ENCODE measurements around the gene ANKRD11. TPM values are rescaled to one million over a fixed set of nuclear protein-coding genes. Genes with fewer than 3 reads are reported as not detected.

The ANKRD11 gene
- total RNA-seq, 1 donor = 97.4 TPM

DNA sequence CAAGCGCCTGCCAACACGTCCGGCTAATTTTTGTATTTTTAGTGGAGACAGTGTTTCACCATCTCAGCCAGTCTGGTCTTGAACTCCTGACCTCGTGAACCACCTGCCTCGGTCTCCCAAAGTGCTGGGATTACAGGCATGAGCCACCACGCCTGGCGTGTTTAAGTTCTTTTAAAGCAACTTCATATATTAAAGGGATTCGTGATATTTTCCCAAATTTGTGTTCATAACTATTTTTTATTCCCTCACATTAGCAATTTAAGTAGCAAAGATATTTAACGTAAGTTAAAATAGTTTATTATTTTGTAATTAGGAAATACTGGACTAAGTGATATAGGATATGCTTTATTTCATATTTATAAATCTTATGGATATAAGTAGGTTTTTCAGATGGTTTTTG lies 22.1 kb upstream of the ANKRD11 start:
- Histone ChIP-seq H3K4me3 (ENCODE audit: insufficient read depth, low read length) (no peak overlapping the region), H3K27me3 (ENCODE audit: insufficient read depth, low read length) (no peaks in the 10 kb centered on the region), H3K36me3 (ENCODE audit: insufficient read depth, low read length) (peaks cover 49% of the 10 kb centered on the region), H3K9me3 (ENCODE audit: low read depth, low read length) (no peaks in the 10 kb centered on the region), H3K4me2 (ENCODE audit: insufficient read depth, low read length) (no peak overlapping the region), H3K27ac (ENCODE audit: low read depth, low read length) (no peak overlapping the region), H4K20me1 (ENCODE audit: insufficient read depth, low read length) (peaks cover 13% of the 10 kb centered on the region), H3K79me2 (ENCODE audit: insufficient read depth, low read length) (peaks cover 68% of the 10 kb centered on the region), H3K4me1 (ENCODE audit: insufficient read depth, low read length) (peaks cover 10% of the 10 kb centered on the region), H2AFZ (ENCODE audit: low read length) (no peak overlapping the region)
- TF ChIP-seq, protein P1, sequence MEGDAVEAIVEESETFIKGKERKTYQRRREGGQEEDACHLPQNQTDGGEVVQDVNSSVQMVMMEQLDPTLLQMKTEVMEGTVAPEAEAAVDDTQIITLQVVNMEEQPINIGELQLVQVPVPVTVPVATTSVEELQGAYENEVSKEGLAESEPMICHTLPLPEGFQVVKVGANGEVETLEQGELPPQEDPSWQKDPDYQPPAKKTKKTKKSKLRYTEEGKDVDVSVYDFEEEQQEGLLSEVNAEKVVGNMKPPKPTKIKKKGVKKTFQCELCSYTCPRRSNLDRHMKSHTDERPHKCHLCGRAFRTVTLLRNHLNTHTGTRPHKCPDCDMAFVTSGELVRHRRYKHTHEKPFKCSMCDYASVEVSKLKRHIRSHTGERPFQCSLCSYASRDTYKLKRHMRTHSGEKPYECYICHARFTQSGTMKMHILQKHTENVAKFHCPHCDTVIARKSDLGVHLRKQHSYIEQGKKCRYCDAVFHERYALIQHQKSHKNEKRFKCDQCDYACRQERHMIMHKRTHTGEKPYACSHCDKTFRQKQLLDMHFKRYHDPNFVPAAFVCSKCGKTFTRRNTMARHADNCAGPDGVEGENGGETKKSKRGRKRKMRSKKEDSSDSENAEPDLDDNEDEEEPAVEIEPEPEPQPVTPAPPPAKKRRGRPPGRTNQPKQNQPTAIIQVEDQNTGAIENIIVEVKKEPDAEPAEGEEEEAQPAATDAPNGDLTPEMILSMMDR (IDR thresholded peaks at IDR 0.05; ENCODE audit: extremely low read depth, low read depth, low read length) = no peak
- no peak for DNase-seq (ENCODE audit: insufficient read length, low spot score, missing footprints)

DNA sequence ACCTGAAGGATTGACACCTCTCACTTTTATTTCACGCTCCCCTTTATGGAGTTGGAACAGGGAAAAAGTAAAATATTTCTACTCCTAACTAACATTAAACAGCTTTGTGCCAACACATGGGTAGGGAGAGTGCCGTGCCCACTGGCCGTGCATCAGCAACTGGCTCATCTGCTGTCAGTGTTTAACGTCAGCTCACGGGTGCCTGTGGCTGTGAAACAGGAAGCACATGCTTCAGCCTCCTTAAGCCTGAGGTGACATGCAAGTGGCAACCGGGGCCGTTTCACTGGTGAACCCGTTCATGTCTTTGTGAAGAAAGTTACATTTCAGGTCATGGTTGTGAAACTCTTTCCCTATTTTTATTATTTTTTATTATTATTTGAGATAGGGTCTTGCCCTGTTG lies 21.0 kb upstream of the ANKRD11 start:
- DNase-seq (ENCODE audit: insufficient read length, low spot score, missing footprints) = no peak
- Histone ChIP-seq H3K79me2 (ENCODE audit: insufficient read depth, low read length) (peaks cover 67% of the 10 kb centered on the region), H3K27ac (ENCODE audit: low read depth, low read length) (no peak overlapping the region), H3K36me3 (ENCODE audit: insufficient read depth, low read length) (peaks cover 42% of the 10 kb centered on the region), H3K4me2 (ENCODE audit: insufficient read depth, low read length) (no peak overlapping the region), H3K27me3 (ENCODE audit: insufficient read depth, low read length) (no peaks in the 10 kb centered on the region), H3K9me3 (ENCODE audit: low read depth, low read length) (no peaks in the 10 kb centered on the region), H3K4me3 (ENCODE audit: insufficient read depth, low read length) (no peak overlapping the region), H3K4me1 (ENCODE audit: insufficient read depth, low read length) (peaks cover 18% of the 10 kb centered on the region), H2AFZ (ENCODE audit: low read length) (no peak overlapping the region), H4K20me1 (ENCODE audit: insufficient read depth, low read length) (peaks cover 10% of the 10 kb centered on the region)
- TF ChIP-seq, protein P1 (IDR thresholded peaks at IDR 0.05; ENCODE audit: extremely low read depth, low read depth, low read length) = no peak

DNA sequence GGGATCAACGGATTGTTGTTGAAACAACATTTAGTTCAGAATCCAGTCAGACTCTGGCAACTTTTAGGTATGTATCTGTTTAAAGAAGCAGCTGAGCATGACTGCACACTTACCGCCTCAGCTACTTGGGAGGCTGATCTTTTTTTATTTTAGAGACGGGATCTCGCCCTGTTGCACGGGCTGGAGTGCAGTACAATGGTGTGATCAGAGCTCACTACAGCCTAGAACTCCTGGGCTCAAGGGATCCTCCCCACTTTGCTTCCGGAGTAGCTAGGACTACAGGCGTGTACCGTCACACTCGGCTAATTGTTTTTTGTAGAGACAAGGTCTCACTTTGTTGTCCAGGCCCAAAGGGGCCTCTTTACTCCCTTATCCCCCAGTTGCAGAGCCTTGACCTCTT lies 20.2 kb upstream of the ANKRD11 start:
- Histone ChIP-seq H3K4me2 (ENCODE audit: insufficient read depth, low read length) (no peak overlapping the region), H3K36me3 (ENCODE audit: insufficient read depth, low read length) (peaks cover 35% of the 10 kb centered on the region), H3K79me2 (ENCODE audit: insufficient read depth, low read length) (peaks cover 61% of the 10 kb centered on the region), H2AFZ (ENCODE audit: low read length) (no peak overlapping the region), H4K20me1 (ENCODE audit: insufficient read depth, low read length) (peaks cover 10% of the 10 kb centered on the region), H3K27ac (ENCODE audit: low read depth, low read length) (no peak overlapping the region), H3K9me3 (ENCODE audit: low read depth, low read length) (no peaks in the 10 kb centered on the region), H3K4me3 (ENCODE audit: insufficient read depth, low read length) (no peak overlapping the region), H3K27me3 (ENCODE audit: insufficient read depth, low read length) (no peaks in the 10 kb centered on the region), H3K4me1 (ENCODE audit: insufficient read depth, low read length) (peaks cover 26% of the 10 kb centered on the region)
- TF ChIP-seq, protein P1 (IDR thresholded peaks at IDR 0.05; ENCODE audit: extremely low read depth, low read depth, low read length) = no peak
- DNase-seq (ENCODE audit: insufficient read length, low spot score, missing footprints) = no peak

DNA sequence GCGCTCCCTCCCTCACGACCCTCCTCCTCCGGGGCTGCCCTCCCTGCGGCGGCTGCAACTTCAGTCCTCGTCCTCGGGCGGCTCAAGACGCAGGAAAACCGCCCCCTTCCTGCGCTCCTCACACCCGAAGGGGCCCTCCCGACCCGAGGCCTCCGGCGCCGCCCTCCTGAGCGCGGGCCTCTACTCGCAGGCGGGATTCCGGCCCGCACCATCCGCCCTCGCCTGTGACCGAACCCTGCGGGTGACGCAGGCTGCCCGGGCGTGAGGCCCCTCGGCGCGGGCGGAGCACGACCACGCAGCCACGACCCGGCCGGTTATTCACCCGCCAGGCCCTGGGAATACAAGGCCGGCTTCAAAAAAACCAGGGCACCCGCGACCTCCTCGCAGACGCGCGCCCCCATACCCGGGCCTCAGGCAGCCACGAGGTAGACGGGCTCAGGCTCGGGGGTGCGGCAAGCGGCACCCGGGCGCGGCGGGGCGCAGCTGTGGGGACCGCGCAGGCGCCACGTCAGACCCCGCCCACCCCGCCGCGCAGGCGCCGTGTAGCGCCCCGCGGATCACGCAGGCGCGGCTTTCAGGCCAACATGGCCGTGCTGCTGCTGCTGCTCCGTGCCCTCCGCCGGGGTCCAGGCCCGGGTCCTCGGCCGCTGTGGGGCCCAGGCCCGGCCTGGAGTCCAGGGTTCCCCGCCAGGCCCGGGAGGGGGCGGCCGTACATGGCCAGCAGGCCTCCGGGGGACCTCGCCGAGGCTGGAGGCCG lies 17.7 kb upstream of the ANKRD11 start, which contains the start of gene SPG7:
TSS of gene SPG7 (plus strand) at position 570 of the 757 bp plus-strand sequence. CDS start at position 585, 15 bp downstream.
- H3K4me1 ChIP-seq (ENCODE audit: insufficient read depth, low read length) = peaks cover 32% of the 10 kb centered on the region
- H3K4me2 ChIP-seq (ENCODE audit: insufficient read depth, low read length) = peak within 1 kb of the TSS; percentile 88
- H2AFZ ChIP-seq (ENCODE audit: low read length) = peak within 1 kb of the TSS; percentile 72
- peak within 1 kb of the TSS; percentile 77 for H3K4me3 ChIP-seq (ENCODE audit: insufficient read depth, low read length)
- H3K36me3 ChIP-seq (ENCODE audit: insufficient read depth, low read length) = peaks cover 22% of the 10 kb centered on the region
- H3K27ac ChIP-seq (ENCODE audit: low read depth, low read length) = peak within 1 kb of the TSS; percentile 75
- peaks cover 54% of the 10 kb centered on the region for H3K79me2 ChIP-seq (ENCODE audit: insufficient read depth, low read length)
- H4K20me1 ChIP-seq (ENCODE audit: insufficient read depth, low read length) = peaks cover 10% of the 10 kb centered on the region
- H3K27me3 ChIP-seq (ENCODE audit: insufficient read depth, low read length) = no peaks in the 10 kb centered on the region
- peak; percentile 99 for DNase-seq (ENCODE audit: insufficient read length, low spot score, missing footprints)
- TF ChIP-seq, protein P1 (IDR thresholded peaks at IDR 0.05; ENCODE audit: extremely low read depth, low read depth, low read length) = no peak
- H3K9me3 ChIP-seq (ENCODE audit: low read depth, low read length) = no peaks in the 10 kb centered on the region
